ENCODE measurements around the gene PPP1R1B.

Gene PPP1R1B

DNA sequence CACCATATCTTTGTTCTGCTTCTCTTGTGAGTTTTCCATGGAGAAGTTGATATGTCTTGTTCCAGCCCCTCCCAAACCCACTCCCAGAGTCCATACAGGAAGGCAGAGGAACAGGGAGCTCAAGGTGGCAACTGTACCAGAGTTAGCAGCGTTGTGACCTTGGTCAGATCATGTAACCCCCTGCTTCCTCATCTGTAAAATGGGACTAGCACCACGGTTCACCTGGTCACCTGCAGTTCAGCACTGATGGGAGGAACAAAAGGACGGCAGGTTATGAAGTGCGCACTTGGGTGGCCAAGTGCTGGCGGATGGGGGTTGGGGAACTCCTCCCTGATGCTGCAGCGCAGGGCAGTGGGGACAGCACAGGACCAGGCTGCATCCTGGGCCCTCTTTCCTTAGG lies 11.3 kb upstream of the PPP1R1B start:
- DNase-seq (ENCODE audit: low spot score), result no peak

DNA sequence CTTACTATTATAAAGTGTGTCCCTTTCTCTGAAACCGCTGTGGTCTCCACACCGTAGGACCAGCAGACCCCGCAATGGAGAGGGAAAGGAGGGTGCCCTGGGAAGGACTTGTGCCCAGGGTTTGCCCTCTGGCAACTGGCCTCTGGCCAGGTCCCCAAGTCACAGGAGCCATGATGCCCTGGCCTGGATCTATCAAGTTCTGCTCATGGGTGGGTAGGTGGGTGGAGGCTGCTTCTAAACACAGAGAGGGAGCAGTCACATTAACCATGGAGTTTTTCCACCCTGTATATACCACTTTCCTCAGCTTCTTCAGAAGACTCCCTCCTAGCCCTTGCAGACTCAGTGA lies 9.7 kb upstream of the PPP1R1B start:
- peak; percentile 26 for DNase-seq (ENCODE audit: low spot score)

DNA sequence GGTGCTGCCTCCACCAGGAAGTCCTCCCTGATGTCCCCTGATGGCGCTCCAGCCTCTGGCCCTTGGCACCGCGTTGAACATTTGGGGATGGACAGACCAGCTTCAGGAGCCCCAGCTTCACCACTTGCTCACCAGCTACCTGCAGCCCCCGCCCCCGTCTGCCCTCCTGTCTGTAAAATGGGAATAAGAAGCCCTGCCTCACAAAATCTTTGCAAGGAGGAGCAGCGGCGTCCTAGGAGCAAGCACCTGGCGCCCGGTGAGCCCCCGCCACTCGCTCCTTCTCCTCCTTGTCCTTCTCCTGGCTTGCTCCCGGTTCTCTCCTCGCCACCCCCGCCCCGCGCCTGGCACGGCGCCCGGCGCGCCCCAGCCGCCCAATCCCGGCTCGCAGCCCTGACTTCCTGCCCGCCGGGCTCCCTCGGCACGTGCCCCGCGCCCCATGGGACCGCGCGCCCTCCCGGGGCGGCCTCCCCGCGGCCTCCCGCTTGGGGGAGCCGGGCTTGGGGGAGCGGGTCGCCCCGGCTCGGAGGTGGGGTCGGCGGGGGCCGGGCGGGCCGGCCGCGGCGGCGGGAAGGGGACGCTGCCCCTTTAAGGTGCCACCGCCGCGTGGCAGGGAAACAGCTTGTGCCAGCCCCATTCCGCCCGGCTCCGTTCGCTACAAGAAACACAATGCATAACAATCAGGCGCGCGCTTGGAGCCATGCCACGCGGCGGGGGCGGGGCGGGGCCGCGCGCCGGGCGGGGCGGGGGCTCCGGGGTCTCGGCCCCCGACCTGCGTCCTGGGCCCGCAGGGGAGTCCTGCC lies 9.1 kb upstream of the PPP1R1B start:
- peak; percentile 77 for DNase-seq (ENCODE audit: low spot score)

DNA sequence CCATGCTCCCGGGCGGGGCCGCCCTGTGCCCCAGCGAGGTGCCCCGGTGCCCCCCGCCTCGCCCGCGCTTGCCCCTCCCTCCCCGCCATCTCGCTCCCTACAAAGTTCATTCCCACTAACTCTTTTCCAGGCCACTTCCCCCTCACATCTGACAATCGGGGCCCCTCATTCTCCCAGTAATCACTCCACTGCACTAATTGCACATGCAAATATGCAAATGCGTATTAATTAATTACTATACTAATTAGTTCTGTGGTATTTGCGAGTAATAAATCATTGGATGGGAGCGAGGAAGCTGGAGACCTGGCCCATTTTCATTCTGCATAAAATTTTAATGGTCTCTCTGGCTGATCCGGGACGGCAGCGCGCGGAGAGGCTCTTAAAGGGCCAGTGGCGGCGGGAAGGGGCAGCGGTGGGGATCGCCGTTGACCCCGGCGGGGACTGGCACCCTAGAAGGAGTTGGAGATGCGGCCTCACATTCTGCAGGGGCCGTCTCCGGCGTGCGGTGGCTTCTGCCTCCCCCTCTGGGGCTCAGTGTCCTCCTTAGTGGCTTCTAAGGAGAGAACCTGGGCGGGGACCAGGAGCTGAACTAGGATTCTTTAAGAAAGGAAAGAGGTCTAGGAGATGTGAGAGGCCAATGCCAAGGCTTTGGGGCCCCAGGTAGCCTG lies 8.4 kb upstream of the PPP1R1B start:
- peak; percentile 50 for DNase-seq (ENCODE audit: low spot score)

DNA sequence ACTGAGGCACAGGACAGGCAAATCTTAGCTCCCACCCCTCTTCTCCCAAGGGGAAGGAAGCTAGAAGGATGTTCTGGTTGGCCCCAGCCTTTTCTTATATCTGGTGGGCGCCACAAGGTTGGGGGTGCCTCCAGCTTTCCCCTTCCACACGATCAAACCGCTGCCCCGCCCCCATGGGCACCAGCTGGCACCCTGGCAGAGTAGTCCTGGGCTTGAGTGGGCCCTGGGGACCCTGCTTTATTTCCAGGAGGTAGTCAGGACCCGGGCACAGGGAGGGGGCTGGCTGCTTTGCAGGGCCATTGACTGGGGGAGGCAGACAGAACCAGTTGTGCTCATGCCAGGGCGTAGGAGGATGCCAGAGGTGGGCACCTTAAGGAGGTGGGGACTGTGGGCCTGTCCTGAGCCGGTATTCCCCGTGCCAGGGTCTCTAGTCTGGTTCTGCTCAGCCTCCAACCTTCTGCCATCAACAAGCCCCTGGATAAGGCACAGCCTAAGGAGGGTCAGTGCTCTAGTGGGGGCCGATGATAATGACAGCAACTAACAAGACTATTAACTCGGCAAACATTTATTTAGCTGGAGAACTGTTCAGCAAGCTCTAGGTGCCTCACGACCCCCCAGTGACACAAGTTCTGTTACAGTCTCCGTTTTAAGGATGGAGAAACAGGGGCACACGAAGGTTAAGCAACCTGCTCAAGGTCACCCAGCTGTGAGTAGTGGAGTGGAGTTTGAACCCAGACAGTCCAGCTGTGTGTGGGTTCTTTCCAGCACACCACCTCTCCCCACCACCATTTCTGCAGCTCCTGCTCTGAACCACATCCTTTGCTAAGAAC lies 7.6 kb upstream of the PPP1R1B start:
- DNase-seq (ENCODE audit: low spot score), result no peak

DNA sequence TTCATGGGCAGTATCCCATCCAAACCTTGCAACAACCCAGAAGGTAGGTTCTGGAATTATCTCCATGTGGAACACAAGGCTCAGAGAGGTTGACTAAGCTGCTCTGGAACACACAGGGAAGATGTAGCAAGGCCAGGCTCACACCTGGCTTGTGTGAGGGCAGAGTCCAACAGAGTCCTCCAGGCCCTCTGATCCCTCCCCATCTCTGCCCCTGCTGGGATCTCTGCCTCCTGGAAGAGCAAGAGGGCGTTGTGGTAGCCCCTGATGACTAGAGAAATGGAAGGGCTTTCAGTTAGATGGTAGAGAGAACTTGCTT lies 7.0 kb upstream of the PPP1R1B start:
- no peak for DNase-seq (ENCODE audit: low spot score)

DNA sequence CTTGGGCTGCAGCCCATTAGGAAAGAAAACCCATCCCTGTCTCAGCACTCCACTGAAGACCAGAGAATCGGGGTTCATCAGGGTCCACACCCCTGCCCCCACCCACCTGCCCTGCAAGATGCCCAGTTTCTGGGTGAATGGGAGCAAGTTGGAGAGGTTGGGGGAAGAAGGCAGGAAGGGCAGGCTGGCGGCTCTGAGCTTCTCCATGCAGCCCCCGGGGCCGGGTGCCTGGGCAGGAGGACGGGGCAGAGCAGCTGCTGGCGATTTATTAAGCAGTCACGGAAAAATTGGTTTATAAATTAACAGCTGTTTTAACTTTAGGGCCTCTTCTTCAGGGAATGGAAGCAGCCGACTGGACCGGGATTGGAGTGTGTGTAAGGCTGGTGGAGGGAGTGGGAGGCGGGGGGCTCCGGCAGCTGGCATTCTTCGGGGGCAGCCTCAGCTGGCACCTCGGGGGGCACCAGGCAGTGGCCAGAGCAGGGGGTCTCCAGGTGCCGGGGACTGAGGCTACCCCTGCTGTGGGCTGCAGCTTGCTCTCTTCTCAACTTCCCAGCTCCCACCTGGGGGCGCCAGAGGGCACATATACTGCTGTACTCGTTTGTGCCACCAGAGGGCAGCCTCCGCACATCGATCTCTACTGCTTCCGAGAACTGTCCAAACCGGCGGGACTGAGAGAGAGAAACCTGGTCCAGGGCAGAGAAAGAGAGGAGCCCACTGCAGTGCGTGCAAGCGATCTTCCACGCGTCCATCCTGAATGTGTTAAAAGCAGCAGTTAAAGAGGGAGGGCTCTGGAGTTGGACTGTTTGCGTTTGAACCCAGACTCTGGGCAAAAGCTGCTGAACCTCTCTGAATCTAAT lies 5.0 kb upstream of the PPP1R1B start:
- peak; percentile 91 for DNase-seq (ENCODE audit: low spot score)

DNA sequence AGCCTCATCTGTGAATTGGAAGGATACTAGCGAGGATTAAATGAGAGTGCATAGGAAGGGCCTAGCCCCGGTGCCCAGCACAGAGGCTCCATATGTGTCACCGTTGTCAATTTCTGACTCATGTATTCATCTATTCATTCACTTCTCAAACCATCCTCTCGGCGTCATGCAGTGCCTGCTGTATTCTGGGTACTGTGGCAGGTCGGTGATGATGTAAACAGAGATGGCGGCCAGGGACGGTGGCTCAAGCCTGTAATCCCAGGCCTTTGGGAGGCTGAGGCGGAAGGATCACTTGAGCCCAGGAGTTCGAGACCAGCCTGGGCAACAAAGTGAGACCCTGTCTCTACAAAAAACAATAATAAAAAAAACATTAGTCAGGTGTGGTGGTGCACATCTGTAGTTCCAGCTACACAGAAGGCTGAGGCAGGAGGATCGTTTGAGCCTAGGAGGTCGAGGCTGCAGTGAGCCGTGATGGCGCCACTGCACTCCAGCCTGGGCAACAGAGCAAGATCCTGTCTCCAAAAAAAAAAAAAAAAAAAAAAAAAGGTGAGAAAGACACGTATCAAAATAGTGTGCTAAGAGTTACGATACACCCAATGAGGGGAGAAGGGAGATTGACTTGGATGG lies 4.3 kb upstream of the PPP1R1B start:
- no peak for DNase-seq (ENCODE audit: low spot score)

DNA sequence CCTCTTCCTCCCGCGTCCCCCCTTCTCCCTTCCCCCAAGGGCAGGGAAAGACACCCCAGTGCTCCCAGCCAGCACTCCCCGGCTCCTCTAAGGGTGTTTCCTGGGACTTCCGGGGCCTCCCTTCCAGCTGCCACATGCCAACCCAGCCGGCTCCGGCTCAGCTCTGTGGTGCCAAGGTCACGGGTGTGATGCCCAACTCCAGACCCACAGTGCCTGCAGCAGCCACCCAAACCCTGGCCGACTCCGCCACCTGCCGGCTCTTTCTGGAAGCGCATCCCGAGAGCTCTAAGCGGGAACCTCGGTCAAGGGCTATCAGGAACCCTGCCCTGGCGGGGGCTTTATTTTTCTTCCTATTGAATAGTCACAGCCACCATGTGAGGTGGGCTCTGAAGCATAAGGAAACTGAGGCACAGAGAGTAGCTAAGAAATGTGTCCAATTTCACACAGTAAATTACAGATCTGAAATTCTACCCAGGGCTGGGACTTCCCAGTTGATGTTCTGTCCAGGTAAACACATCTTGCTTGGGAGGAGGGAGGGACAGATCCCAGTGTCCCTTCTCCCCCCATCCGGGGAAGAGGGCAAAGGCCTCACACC lies 3.3 kb upstream of the PPP1R1B start:
- DNase-seq (ENCODE audit: low spot score), result peak; percentile 84

DNA sequence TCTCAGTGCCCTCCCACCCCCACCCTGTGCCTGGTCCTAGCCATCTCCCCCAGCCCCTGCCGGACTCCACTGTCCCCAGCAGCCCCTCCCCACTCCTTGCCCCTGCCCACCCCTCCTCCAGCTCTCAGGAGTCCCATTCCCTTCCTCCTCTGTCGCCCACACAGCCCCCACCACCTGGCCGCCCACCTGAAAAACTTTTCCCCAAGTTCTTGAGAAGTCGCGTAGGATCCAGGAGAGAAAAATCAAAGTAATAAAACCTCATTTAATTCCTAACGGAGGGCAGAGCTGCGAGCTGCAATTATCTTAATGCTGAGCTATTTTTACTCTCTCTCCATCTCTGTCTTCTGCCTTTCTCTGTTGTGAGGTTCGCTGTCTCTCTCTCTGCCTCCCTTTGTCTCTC lies 2.4 kb upstream of the PPP1R1B start:
- DNase-seq (ENCODE audit: low spot score), result no peak

DNA sequence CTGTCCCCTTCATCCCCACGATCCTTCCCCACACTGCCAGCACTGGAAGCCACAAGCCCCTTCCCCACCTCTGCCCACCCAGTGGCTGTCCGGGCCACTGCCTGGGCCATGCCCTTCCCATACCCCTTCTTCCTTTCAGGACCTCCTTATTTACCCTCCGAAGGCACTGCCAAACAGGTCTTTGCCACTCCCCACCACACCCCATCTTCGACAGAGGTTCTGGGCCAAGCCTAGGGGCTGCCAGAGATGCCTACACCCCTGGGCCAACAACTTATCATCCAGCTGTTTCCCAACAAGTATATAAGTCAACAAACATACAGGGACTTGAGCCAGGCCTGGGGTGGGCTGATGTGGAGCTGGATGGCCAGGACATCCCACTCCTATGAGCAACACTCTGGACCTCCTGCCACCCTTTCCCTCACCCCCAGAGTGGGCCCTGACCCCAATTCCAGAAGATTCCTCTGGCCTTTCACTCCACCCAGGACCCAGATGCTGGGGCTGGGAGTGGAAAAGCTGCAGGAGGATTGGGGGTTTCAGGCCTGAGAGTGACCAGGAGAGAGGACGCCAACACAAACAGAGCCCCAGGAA lies 1.5 kb upstream of the PPP1R1B start:
- no peak for DNase-seq (ENCODE audit: low spot score)

DNA sequence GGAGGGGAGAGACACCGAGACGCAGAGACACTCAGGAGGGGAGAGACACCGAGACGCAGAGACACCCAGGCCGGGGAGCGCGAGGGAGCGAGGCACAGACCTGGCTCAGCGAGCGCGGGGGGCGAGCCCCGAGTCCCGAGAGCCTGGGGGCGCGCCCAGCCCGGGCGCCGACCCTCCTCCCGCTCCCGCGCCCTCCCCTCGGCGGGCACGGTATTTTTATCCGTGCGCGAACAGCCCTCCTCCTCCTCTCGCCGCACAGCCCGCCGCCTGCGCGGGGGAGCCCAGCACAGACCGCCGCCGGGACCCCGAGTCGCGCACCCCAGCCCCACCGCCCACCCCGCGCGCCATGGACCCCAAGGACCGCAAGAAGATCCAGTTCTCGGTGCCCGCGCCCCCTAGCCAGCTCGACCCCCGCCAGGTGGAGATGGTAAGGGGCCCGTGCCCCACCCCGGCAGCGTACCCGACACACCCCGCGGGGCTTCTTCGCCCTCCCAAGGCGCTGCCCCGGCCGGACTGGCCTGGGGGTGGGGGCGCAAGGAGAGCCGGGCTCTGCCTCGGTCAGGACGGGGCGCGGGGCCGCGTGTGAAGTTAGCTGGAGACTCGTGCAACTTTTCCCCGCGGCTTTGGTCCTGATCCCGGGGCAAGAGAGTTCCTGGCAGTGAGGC lies 427 bp downstream of the PPP1R1B start:
- no peak for DNase-seq (ENCODE audit: low spot score)

DNA sequence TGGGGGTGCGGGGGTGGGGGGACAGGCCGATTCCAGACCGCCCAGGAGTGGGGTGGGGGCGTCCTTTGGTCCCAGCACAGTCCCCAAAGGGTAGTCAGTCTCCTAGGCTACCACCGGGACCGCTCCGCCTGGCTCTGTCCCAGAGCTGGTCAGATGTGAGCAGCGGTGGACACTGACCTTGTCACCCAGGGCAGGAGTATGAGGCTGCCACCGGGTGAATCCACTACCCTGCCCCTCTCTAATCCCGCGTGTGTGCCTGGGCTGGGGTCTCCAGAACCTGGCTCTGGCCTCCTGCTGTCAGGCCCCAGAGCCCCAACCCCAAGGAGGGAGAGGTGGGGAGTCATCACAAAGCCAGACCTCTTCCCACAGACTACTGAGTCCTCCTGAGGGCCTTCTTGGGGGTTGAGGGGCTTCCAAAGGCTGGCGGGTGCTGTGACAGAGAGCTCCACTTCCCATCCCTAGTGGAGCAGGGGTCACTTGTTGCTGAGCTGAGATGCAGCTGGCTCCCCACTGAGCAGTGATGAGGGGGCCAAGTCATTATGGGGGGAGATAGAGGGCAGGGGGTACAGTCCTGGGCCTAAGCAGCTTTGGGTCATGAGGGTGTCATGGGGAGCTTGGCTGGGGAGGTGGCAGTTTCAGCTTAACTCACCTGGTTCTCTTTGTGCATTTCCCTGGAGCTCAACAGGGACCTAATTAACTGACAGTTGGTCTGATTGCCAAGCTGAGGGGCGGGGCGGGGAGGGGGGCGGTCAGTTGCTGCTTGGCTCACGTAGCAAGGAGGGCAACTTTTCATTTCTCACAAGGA lies 1.2 kb downstream of the PPP1R1B start:
- DNase-seq (ENCODE audit: low spot score), result no peak

DNA sequence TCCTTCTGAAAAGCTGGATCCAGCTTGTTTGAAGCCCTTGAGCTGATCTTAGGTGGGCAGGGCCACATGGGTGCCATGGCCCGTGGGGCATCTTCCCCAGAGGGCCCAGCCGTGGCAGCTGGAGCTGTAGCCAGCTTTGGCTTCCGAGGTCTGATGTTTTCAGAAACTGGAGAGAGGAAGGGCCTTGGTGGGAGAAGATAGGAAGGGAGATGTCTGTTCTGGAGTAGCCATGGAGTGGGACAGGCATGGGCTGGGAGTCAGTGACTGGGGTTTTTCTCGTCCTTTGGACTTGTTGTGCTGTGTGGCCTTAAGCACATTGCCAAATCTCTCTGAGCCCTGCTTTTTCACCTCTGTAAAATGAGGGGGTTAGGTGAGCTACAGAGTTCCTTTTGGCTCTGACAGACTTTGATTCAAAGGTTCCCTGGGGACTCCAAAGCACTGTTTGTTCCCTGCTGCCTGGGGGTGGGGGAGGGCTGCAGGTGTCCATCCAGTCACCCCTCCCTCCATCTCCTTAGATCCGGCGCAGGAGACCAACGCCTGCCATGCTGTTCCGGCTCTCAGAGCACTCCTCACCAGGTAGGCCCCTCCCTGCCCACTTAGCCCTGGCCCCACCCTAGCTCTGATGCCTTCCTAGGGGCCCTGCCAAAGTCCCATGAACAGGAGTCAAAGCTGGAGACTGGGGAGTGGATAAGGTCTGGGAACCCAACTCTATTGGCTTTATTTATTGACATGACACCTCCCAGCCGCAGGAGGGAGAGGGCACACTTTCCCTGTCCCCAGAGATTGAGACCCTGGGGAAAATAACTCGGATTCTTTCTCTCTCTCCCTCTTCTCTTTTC lies 2.1 kb downstream of the PPP1R1B start:
- DNase-seq (ENCODE audit: low spot score), result no peak

DNA sequence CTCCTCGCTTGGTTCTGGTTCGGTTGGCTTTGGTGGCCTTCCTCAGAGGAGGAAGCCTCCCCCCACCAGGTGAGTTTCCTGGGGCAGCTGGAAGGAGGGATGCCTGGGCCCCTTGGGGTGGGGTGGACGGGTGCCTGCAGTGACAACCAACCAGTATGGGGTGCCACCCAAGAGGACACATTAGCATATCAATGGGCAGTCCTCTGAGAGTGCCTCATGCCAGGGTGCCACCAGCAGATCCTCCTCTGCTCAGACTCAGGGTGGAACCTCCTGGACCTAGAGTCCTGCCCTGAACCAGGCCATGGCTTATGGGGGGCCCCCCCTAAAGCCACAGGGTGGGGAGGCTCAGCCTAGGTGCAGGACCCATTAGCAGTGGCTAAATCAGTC lies 2.7 kb downstream of the PPP1R1B start:
- DNase-seq (ENCODE audit: low spot score), result no peak

DNA sequence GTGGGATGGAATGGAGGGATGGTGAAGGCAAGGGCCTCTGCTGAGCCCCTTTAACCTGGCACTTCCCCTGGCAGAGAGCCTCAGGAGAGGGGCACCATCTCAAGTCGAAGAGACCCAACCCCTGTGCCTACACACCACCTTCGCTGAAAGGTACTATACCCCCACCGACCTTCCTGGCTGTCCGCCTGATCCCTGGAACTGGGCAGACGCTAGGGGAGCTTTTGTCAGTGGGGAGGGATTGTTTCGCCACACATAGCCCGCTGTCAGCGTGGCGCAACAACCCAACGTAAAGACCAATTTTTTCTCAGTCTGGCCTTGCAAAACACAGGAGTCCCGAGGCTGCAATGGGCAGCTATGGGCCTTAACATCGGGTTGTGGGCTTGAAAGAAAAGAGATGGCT lies 3.1 kb downstream of the PPP1R1B start:
- DNase-seq (ENCODE audit: low spot score), result no peak

DNA sequence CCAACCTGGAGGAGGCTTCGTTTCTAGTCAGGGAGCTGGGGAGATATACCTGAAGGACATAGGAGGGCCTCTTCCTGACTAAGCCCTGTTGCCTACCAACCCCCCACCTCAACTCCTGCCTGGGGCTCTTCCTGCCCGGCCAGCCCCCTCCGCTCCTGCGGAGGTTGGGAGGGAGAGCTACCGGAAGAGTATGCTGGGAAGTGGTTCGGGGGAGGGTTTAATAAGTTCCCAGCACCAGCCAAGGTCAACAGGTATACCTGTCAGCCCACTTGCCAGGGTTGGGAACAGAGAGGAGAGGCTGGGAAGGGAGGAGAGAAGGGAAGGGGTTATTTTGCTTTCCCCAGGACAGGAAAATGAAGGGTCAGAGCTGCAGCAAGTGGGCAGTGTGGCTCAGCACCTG lies 4.7 kb downstream of the PPP1R1B start:
- no peak for DNase-seq (ENCODE audit: low spot score)

DNA sequence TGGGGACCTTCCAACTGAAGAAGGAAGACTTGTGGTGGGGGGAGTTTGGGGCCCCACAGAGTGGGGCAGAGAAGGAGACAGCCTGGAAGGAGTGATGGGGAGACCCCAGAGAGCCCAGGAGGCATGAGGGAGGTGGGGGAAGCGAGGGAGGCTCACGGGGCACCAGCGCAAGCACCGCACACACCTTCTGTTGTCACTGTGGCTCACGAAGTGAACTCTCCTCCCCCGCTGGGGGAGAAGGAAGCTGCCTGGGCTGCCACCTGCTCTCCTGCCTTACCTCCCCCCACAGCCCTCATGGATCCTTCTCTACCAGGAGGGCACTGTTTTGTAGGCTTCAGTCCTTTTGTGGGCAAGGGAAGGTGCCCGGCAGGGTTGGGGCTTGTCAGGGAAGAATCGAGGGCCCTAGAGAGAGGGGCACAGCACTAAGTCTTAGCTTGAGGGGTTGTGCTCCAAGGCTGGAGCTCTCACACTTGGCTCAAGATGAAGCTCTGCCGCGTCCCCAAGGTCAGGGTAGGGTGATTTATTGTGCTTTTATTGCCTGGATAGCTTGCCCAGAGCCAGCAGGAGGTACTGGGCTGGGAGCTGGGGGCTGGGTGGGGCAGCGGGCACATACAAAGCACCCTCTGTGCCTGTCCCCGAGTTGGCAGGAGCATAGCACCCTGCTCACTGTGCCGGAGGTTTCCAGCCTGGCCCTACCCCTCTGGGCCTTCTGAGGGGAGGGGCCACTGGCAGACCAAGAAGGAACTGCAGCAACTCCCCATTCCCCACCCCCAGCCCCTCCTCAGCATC lies 5.6 kb downstream of the PPP1R1B start:
- DNase-seq (ENCODE audit: low spot score), result no peak
